DLD1 (cell line): ENCODE data around the gene ABCC4.

Experiments
- in situ Hi-C: cut with HindIII; loops from 2 replicates; pipeline ENCODE4 v1.10.0; 2017; ENCODE audit warnings: low sequenced_read_pairs

Gene ABCC4

GRCh38 chr13:95128045-95128643, 173.1 kb downstream of the ABCC4 start:
- in situ Hi-C loops = no loop called here

- in situ Hi-C loops = no loop called here
Observed at GRCh38 chr13:95124959-95125358, 176.3 kb downstream of the ABCC4 start.

GRCh38 chr13:95123726-95124125, 177.5 kb downstream of the ABCC4 start:
- in situ Hi-C loops = no loop called here

- in situ Hi-C loops = no loop called here
Observed at GRCh38 chr13:95122063-95122462, 179.2 kb downstream of the ABCC4 start.

GRCh38 chr13:95121516-95121915, 179.7 kb downstream of the ABCC4 start:
- in situ Hi-C loops = no loop called here

GRCh38 chr13:95120650-95121049, 180.6 kb downstream of the ABCC4 start:
- in situ Hi-C loops = no loop called here

- in situ Hi-C loops = no loop called here
Observed at GRCh38 chr13:95118541-95119324, 182.5 kb downstream of the ABCC4 start.

GRCh38 chr13:95117092-95117491, 184.2 kb downstream of the ABCC4 start:
- in situ Hi-C loops = no loop called here

- in situ Hi-C loops = no loop called here
Observed at GRCh38 chr13:95115525-95115924, 185.7 kb downstream of the ABCC4 start.

GRCh38 chr13:95113601-95114000, 187.7 kb downstream of the ABCC4 start:
- in situ Hi-C loops = no loop called here

- in situ Hi-C loops = no loop called here
Observed at GRCh38 chr13:95112883-95113282, 188.4 kb downstream of the ABCC4 start.

GRCh38 chr13:95111608-95112007, 189.6 kb downstream of the ABCC4 start:
- in situ Hi-C loops = no loop called here

GRCh38 chr13:95106562-95106961, 194.7 kb downstream of the ABCC4 start:
- in situ Hi-C loops = no loop called here

- in situ Hi-C loops = no loop called here
Observed at GRCh38 chr13:95100525-95101433, 200.5 kb downstream of the ABCC4 start.

- in situ Hi-C loops = no loop called here
Observed at GRCh38 chr13:95099541-95099940, 201.7 kb downstream of the ABCC4 start.

GRCh38 chr13:95098916-95099315, 202.3 kb downstream of the ABCC4 start:
- in situ Hi-C loops = no loop called here

GRCh38 chr13:95091755-95092154, 209.5 kb downstream of the ABCC4 start:
- in situ Hi-C loops = no loop called here

- in situ Hi-C loops = loop anchor here (10.0 kb wide), 1 partner anchor 67 kb away; no protein-coding TSS in a partner anchor
Observed at GRCh38 chr13:95087746-95088305, 213.4 kb downstream of the ABCC4 start.

- in situ Hi-C loops = loop anchor here (10.0 kb wide), 1 partner anchor 68 kb away; no protein-coding TSS in a partner anchor
Observed at GRCh38 chr13:95086761-95087160, 214.5 kb downstream of the ABCC4 start.

- in situ Hi-C loops = loop anchor here (10.0 kb wide), 1 partner anchor 71 kb away; no protein-coding TSS in a partner anchor
Observed at GRCh38 chr13:95083758-95084157, 217.5 kb downstream of the ABCC4 start.

GRCh38 chr13:95083066-95083465, 218.2 kb downstream of the ABCC4 start:
- in situ Hi-C loops = loop anchor here (10.0 kb wide), 1 partner anchor 72 kb away; no protein-coding TSS in a partner anchor
